Frontal cortex (tissue), 4 donors: Measurements from ENCODE around the gene MYO18A. TPM values are rescaled to one million over a fixed set of nuclear protein-coding genes. Genes with fewer than 3 reads are reported as not detected.
A peak's percentile ranks its signal among the peaks of the same experiment; 100 is the strongest.
"Not testable (repeated sequence)": the region's sequence is repeated elsewhere in the genome, so short reads cannot be mapped to it uniquely, and the experiment has no call there.

ENCODE experiments used
- DNase-seq, 2 donors: peaks; one replicate each; pipeline ENCODE4 v3.0.0; 2012; ENCODE audit warnings: low spot score in 2 of 2
- FAIRE-seq: peaks from 2 replicates; lab custom pipeline; 2012; peaks lifted over from hg19 to GRCh38; lab: Jason Lieb, UNC
- total RNA-seq: library from RNA; depleted of rRNA; stranded (reverse); fragments of >200 nt; gene quantifications from one replicate; pipeline ENCODE4 v1.2.3, GENCODE V29; 2014
- donor health status: control.
- donor health status: control.
- donor health status: control.

Gene MYO18A, protein sequence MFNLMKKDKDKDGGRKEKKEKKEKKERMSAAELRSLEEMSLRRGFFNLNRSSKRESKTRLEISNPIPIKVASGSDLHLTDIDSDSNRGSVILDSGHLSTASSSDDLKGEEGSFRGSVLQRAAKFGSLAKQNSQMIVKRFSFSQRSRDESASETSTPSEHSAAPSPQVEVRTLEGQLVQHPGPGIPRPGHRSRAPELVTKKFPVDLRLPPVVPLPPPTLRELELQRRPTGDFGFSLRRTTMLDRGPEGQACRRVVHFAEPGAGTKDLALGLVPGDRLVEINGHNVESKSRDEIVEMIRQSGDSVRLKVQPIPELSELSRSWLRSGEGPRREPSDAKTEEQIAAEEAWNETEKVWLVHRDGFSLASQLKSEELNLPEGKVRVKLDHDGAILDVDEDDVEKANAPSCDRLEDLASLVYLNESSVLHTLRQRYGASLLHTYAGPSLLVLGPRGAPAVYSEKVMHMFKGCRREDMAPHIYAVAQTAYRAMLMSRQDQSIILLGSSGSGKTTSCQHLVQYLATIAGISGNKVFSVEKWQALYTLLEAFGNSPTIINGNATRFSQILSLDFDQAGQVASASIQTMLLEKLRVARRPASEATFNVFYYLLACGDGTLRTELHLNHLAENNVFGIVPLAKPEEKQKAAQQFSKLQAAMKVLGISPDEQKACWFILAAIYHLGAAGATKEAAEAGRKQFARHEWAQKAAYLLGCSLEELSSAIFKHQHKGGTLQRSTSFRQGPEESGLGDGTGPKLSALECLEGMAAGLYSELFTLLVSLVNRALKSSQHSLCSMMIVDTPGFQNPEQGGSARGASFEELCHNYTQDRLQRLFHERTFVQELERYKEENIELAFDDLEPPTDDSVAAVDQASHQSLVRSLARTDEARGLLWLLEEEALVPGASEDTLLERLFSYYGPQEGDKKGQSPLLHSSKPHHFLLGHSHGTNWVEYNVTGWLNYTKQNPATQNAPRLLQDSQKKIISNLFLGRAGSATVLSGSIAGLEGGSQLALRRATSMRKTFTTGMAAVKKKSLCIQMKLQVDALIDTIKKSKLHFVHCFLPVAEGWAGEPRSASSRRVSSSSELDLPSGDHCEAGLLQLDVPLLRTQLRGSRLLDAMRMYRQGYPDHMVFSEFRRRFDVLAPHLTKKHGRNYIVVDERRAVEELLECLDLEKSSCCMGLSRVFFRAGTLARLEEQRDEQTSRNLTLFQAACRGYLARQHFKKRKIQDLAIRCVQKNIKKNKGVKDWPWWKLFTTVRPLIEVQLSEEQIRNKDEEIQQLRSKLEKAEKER (N-terminal part only)
- total RNA-seq = 57.9 TPM

DNA sequence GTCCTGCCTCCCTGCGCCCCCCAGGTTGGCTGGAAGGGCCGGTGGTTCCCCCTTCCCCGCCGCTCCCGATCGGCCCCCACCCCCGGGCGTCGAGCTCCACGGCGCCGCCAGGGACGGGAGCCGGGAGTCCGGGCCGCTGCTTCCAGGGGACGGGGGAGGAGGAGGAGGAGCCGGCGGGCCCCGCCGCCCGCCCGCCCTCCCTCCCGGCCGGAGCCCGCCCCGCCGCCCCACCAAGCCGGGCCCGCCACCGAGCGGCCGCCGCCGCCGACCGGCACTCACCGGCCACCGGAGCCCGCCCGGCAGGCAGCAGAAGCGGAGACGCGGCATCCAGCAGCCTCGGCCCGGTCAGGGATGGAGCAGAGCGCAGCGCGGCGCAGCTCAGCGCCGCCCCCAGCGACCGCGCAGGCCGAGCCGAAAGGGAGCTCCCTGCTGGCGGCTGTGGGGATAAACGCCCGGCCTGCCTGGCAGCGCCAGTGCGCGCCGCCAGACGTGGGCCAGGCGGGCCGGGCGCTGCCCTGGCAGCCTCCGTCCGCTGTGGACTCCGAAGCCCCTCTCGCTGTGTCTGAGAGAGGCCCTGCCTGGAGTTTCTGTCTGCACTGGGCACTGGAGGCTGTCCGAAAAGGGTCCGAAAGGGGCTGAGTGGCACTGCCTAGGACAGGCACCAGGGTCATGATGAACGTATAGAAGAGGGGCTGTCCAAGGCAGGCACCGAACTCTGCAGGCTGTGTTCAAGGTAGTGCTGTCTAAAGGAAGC lies at the start of gene MYO18A:
Gene MYO18A (minus strand): TSS at position 365 of the 754 bp plus-strand sequence. CDS start 13,458 bp downstream, outside the sequence.
- no peak for FAIRE-seq
- DNase-seq = peak; percentile 88 to 92

GRCh38 chr17:29225396-29225795 lies 45.2 kb upstream of the MYO18A start:
- DNase-seq (no peak), FAIRE-seq (no peak)

- FAIRE-seq = not testable (repeated sequence)
Measured at GRCh38 chr17:29221338-29221737, 41.1 kb upstream of the MYO18A start.

GRCh38 chr17:29219378-29220047 lies 39.3 kb upstream of the MYO18A start:
- peak; percentile 82 for FAIRE-seq

More at GRCh38 chr17:29221338-29221737, 41.1 kb upstream of the MYO18A start:
- not testable (repeated sequence) for DNase-seq

GRCh38 chr17:29216856-29217255 lies 36.7 kb upstream of the MYO18A start:
- FAIRE-seq (no peak), DNase-seq (no peak)

More at GRCh38 chr17:29219378-29220047, 39.3 kb upstream of the MYO18A start:
- peak; percentile 59 to 86 for DNase-seq

GRCh38 chr17:29216181-29216580 lies 36.0 kb upstream of the MYO18A start:
- FAIRE-seq = no peak

GRCh38 chr17:29215717-29216116 lies 35.5 kb upstream of the MYO18A start:
- DNase-seq = no peak
- no peak for FAIRE-seq

More at GRCh38 chr17:29216181-29216580, 36.0 kb upstream of the MYO18A start:
- no peak for DNase-seq

- DNase-seq (no peak), FAIRE-seq (no peak)
Measured at GRCh38 chr17:29215174-29215573, 35.0 kb upstream of the MYO18A start.

DNA sequence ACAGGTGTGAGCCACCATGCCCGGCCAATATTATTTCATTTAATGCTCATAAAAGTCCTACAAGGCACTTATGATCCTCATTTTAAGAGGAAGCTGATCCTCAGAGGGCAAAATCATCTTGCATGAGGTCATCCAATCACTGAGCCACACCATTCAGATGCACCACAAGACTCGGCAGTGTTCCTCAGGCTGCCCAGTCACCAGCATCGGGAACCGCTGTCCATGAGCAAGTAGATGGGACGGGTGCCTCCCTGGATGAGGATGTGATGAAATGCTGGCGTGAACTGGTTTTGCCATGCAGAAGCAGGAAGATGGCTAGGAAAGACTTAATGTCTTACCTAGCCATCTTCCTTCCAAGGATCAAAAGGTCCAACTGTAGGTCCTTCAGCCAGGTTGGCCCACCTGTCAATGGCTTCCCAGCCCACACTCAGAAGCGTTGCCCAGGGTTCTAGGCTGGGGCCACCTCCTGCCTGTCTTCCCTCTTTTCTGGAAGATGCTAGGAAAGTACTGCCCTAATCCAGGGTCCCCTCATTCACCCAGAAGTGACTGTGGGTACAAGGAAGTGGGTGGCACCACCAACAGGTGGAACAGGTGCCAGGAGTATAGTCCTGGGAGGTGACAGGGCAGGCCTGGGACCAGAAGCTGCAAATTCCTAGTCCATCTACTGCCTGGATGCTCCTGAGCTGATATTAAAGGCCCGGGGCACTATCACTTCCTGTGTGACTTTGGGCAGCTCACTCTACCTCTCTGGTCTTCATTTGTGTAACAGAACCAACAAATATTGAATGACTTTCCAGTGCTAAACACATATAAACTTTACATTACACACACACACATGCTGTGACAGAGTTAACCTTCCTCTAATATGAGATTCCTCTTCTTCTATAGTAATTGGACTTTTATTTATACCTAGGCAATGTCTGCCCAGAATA lies 34.3 kb upstream of the MYO18A start:
- DNase-seq (no peak), FAIRE-seq (no peak)

DNA sequence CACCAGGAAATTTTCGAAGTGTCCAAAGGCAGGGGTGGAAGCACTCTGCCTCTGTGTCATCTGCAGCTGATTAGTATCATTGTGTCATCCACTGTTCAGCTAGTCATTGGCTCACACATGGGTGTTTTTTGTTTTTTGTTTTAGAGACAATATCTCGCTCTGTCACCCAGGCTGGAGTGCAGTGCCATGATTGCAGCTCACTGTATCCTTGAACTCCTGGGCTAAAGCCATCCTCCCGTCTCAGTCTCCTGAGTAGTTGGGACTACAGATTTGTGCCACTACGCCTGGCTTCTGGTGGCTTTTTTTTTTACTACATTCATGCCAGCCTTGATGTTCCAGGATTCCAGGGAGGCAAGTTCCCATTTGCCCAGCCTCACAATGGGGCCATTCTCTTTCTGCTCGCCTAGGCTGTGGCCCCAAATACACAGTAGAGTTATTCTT lies 32.5 kb upstream of the MYO18A start:
- peak; percentile 85 for FAIRE-seq
- DNase-seq = no peak

DNA sequence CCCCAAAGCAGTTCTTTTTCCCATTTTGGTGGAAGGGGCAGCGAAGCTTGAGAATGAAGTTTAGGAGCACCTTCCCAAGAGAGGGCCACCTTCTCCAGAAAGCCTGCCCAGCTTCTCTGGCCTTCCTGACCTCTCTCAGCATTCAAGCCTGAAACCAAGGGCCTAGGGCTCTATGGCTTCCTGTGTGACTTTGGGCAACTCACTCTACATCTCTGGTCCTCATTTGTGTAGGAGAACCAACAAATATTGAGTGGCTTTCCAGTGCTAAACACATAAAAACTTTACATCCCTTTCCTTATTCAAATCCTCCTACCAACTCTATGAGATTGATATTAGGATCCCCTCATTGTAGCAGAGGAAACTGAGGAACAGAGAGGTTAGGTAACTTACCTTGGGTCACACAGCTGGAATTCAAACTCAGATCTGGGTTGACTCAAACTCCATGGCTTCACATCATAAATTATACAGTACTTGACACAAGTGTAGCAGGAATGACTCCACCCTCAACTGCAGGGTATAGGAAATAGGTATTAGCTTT lies 32.0 kb upstream of the MYO18A start:
- FAIRE-seq = no peak
- no peak for DNase-seq

GRCh38 chr17:29210879-29211278 lies 30.7 kb upstream of the MYO18A start:
- DNase-seq = no peak
- no peak for FAIRE-seq

DNA sequence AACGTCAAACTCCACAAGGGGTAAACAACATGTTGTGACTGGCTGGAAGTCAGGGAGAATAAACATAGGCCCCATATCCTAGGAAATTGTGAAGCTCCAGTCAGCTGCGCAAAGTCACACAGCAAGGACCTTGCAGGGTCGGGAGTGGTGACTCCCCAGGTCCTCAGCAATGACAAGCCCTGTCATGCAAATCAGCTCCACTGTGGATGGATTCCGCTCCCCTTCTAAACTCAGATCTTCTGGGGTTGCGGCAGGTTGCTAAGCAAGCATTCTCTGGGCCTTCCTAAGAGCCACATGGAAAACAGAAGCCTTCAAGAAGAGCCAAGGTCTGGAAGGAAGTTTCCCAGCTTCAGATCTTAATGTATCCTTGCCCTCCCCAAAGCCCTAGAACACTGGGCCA lies 28.9 kb upstream of the MYO18A start:
- DNase-seq (no peak), FAIRE-seq (no peak)

- FAIRE-seq = no peak
- no peak for DNase-seq
Measured at GRCh38 chr17:29207975-29208374, 27.8 kb upstream of the MYO18A start.

- FAIRE-seq (no peak), DNase-seq (no peak)
Measured at GRCh38 chr17:29205047-29205446, 24.8 kb upstream of the MYO18A start.

DNA sequence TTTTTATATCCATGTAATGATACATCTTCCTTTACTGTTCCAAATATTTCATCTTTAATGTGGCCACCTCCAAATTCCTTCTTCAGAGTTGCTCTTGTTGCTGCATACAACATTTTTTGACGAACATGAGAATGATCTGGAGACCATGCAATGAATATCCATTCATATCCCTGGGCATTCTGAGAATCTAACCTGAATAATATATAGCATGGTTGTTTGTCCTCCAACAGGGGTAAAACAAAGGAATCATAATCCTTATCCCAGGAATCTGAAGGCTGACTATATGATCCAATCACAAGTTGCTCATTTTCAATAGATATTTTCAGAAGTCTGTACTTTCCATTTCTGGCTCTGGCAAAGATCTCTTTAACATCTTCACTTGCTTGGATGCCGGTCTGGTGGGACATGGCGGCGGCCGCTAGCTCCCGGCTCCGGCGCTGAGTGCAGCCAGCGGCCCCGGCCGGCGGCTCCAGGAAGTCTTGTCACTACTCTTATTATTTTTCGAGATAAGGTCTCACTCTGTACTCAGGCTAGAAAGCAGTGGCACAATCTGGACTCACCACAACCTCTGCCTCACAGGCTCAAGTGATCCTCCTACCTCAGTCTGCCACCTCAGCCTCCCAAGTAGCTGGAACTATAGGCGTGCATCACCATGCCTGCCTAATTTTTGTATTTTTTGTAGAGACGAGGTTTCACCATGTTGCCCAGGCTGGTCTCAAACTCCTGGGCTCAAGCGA lies 24.0 kb upstream of the MYO18A start:
- FAIRE-seq, DNase-seq: not testable (repeated sequence)
